DOHH2 (cell line): ENCODE data around the gene NTRK1.

Source experiments
- EZH2phosphoT487 ChIP-seq: fragments of 200-600 bp; sonication (generic); IDR thresholded peaks from 2 replicates; pipeline ENCODE4 v1.6.1; 2017; ENCODE audit warnings: borderline replicate concordance, mild to moderate bottlenecking, antibody characterized with exemption, low read length, moderate library complexity, mixed read lengths
- TF ChIP-seq, protein P1 (sequence below): fragments of 200-600 bp; sonication (generic); IDR thresholded peaks from one replicate; pipeline ENCODE4 v1.5.1; 2014; ENCODE audit warnings: antibody characterized with exemption, mild to moderate bottlenecking, low read depth, low read length; ENCODE audit not compliant: poor library complexity, severe bottlenecking

DNA sequence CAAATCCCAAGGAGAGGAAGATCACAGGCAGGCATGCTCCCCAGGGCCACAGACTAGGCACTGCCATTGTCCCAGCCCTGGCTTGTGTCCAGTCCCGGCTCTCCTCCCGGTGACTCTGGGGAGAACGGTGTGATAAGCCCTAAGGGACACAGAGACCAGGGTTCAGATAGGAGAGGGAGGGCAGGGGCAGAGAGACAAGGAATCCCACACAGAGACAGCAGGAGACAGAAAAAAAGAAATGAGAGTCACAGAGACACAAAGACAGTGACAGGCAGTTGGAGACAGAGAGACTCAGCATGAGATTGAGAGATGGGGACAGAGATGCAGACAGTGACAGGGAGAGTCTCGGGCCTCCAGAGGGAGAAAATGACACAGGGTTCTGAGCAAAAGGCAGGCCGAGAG, 2.1 kb upstream of the NTRK1 start:
- TF ChIP-seq, protein P1, sequence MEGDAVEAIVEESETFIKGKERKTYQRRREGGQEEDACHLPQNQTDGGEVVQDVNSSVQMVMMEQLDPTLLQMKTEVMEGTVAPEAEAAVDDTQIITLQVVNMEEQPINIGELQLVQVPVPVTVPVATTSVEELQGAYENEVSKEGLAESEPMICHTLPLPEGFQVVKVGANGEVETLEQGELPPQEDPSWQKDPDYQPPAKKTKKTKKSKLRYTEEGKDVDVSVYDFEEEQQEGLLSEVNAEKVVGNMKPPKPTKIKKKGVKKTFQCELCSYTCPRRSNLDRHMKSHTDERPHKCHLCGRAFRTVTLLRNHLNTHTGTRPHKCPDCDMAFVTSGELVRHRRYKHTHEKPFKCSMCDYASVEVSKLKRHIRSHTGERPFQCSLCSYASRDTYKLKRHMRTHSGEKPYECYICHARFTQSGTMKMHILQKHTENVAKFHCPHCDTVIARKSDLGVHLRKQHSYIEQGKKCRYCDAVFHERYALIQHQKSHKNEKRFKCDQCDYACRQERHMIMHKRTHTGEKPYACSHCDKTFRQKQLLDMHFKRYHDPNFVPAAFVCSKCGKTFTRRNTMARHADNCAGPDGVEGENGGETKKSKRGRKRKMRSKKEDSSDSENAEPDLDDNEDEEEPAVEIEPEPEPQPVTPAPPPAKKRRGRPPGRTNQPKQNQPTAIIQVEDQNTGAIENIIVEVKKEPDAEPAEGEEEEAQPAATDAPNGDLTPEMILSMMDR, result no peak
- TF ChIP-seq EZH2phosphoT487, result no peak
